Stimulated activated CD4-positive, alpha-beta T cell treated with anti-CD3 and anti-CD28 coated beads, Interleukin-12 subunit alpha, Interleukin-12 subunit beta, amount 100 ng/mL, for 24 hours (primary cell): Measurements from ENCODE around the gene EBLN1.

Experiments used
- DNase-seq, 2 experiments: peaks; one replicate each; pipeline ENCODE4 v3.0.0-alpha.2; 2020; ENCODE audit warnings: low read depth in 2 of 2

The EBLN1 gene

DNA sequence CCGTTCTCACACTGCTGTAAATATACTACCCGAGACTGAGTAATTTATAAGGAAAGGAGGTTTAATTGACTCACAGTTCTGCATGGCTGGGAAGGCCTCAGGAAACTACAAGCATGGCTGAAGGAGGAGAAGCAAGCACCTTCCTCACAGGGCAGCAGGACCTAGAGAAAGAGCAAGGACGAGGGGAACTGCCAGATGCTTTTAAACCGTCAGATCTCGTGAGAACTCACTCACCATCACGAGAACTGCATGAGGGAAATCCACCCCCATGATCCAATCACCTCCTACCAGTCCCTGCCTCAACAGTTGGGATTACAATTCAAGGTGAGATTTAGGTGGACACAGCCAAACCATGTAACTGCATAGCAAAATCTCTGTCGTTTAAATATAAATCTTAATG is at the start of gene EBLN1:
Gene EBLN1 (minus strand): TSS at position 174 of the 400 bp plus-strand sequence. CDS start 8,032 bp downstream, outside the sequence.
- DNase-seq = no peak

DNA sequence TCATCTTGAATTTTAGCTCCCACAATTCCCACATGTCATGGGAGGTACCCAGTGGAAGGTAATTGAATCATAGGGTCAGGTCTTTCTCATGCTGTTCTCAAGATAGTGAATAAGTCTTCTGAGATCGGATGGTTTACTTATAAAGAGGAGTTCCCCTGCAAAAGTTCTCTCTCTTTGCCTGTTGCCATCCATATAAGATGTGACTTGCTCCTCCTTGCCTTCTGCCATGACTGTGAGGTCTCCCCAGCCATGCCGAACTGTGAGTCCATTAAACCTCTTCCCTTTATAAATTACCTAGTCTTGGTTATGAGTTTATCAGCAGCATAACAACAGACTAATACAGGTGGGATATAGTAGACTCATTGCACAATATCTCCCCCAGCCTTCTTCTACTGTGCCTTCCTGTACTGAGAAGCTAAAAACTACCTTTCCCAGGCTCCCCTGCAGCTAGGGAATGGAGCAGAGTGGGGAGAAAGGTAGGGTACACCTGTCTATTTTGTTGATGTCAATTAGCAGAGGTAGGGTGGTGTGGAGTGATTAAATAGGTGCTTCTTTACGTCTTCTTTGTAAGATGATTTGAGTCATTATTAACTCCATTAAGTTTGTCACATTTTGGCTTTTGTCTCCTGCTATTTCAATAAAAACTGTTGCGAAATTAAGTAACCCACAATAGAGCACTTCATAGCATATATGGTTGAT is 48.2 kb upstream of the EBLN1 start:
- DNase-seq = no peak

- no peak for DNase-seq
Observed at GRCh38 chr10:22263106-22263505, 45.3 kb upstream of the EBLN1 start.

DNA sequence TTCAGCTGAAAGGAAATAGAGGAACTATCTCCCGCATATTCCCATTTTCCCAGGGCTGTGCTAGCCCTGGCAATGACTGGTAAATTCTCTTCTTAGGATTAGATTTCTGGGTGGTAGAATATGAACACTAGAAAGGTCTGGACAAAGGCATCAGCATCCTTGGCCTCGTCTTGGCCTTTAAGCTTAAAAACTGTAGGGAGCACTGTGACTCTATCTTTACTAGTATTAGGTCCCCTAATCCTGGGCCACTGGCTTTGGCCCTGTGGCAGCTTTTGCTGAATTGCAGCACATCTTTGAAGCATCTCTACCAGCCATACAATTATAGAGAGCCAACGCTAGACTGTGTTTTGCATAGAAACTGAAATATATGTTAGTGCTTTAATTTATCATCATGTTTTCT is 41.5 kb upstream of the EBLN1 start:
- DNase-seq = no peak

DNA sequence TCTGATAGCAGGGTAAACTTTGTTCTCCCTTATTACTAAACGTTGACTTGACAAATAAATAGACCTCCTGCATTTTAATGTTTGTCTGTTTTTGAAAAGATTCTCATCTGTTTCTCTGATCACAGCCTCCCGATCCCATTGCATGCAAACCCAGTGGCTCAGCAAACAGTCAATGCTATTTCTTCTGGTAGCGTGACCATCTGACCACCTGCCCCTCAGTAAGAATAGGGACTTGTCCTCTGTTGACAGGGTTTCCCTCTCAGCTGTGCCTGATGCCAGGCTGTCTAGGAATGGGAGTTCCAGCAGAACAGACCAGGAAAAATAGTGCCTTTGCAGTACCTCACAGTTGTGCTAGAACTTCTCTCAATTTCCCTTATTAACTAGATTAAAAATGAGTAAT is 40.7 kb upstream of the EBLN1 start:
- DNase-seq = no peak

DNA sequence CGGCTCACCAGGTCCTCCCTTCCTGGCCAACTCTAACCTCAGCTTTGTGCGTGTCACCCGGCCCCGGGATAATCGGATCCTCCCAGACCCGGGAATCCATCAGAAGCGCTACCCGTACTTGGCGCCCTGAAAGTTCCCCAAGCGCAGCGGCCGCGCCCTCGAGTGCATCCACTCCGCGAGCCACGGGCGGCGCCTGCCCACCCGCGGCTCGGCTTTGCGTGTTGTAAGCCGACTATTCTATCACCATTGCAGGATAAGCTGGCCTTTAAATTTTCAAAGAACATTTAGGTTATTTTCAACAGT is 35.7 kb upstream of the EBLN1 start:
- DNase-seq = peak; percentile 19 to 22

DNA sequence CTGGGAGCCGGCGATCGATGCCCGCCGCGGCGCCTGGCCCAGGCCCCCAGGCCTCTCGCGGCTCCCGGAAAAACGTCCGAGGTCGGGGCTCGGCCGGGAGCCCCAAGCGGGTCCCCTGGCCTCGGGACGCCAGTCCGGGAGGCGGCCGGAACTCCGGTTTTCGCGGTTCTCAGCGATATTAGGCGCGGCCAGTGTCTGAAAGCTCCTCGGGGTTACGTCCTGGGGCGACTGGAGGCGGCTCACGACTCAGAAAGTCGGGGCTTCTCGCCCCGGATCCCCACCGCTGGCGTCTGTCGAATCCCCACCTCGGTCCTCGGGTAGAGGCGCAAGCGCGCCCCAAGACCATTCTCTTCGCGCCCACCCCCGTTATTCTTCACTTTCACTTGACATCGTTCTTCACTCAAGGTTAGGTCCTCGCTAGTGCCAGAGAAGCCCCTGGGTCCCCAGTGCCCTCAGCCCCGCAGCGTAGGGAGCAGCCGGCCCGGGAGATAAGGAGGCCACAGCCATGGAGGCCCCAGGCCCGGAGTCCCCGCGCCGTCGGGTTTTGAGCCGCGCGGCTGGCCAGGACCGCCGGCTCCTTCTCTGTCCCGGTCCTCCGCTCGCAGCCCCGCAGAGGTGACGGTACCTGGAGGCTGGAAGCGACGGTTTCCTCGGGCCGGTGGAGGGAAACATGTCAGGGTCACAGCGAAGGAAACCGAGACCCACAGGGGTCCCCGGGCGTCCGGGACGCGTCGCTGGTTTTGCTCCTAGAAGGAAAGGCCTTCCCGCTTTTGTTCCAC is 35.2 kb upstream of the EBLN1 start:
- DNase-seq = peak; percentile 19 to 26

GRCh38 chr10:22252224-22252800 is 34.5 kb upstream of the EBLN1 start:
- DNase-seq = peak; percentile 57 to 58

DNA sequence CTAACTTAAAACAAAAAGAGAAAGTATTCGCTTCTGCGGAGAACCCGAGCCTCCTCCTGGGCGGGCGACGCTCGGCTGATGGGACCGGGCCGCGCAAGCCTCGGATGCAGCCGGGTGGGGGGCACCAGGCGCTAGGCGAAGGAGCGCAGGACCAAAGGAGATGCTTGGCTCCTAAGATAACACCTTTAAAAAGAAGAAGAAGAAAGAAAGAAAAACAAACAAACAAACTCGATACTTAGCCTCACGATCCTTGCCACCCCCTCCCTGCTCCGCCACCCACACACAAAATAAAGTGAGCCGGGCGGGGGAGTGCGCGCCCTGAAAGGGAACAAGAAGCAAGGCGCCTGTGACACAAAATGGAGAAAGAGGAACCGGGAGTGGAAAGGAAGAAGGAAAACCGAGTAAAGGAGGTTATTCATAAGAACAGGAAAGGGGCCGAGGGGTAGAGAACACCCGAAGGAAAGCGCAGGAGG is 34.0 kb upstream of the EBLN1 start:
- peak; percentile 45 to 52 for DNase-seq

DNA sequence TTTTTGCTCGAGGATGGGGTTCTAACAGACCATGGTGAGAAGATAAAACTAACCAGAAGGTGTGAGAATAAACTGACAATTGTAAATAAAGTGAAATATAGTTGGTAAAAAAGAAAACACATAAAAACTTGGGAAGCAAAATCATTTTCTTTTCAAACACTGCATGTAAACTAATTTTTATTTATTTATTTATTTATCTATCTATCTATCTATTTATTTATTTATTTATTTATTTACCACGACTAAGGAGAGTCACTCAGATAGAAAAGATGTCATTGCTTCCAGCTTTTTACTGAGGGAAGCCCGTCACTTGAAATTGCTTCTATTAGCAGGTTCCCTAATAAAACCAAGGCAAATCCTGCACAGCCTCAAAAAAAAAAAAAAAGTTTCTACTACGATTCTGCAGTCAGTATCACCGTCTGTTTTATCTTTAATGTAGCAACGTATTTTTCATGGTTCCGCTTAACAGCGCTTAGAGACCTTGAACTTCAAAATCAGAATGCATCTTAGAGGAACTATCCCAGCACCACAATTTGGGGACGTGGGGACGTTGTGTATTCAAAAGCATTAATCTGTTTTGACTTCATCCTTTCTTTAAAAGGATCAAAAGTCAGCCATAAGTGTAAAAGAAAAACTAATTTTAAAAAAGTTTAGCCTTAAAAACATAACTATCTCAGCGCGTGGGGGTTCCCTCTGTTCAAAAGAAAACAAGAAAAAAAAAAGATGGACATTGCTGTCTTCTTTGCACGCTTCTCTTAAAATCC is 33.3 kb upstream of the EBLN1 start:
- no peak for DNase-seq

DNA sequence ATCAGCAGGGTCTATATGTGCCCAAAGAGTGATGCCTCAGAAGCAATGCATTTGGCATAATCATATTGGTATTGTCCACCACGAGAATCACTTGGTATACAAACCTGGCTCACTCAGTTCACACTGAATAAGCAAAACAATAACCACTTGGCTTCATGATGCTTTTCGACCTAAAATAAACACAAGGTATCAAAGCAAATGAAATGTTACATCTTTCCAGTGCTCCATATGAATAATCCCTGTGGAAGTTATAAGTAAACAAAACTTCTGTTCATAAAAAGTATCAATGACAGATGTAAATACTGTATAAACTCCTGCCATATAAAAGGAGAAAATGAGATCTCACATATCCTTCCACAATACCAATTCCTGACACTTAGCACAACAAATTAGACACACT is 29.8 kb upstream of the EBLN1 start:
- DNase-seq = no peak

GRCh38 chr10:22246680-22247391 is 29.0 kb upstream of the EBLN1 start:
- peak in 1 of 2 experiments; percentile 29 for DNase-seq

DNA sequence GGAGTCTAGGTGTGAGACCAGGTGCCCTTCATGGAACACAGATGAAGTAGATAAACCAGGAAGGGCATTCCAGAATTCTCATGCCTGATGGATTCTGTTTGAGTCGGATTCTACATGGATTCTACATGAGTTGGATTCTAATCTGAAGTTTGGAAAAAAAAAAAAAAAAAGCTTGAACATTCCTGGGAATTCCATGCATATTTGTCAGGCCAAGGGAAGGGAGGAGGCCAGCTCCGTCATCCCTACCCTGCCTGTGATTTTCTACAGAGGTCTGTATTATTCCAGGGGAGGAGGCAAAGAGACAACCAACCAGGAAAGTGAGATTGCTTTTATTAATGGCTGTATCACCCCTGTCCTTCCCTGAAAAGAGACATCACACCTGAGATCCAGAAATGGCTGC is 27.8 kb upstream of the EBLN1 start:
- no peak for DNase-seq

DNA sequence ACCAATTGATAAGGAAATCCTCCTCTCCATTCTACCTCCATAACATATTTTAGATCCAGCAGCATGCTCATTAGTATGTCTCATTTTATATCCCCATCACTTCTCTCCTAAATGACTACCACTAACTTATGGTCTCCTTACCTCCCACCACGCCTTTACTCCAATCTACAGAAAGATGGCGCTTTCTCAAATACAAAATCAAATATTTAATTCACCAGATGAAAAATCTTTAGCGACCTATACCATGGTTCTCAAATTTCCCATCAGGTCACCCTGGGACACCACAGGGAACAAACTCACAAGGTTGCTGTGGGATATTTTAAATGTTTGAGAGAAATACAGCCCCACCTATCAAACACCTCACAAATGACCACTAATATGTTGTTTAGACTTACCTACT is 27.0 kb upstream of the EBLN1 start:
- DNase-seq = no peak

DNA sequence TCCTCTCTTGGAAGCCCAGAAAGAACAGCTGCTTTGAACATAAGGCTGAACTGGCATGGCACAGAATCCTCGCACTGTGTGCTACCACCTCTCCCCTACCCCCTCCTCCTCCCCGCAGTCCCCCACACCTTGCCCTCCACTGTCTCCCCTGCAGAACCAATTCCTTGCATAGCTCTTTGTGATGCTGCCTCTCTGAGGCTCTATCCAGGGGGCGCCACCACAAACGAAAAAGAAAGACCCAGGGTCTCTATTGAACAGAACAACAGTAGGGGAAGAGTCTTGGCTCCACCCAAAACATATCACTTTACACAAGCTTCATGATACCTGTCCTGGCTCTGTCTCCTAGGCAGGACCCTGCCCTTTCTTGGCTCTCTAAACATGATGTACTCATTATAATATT is 26.2 kb upstream of the EBLN1 start:
- DNase-seq = no peak

- no peak for DNase-seq
Observed at GRCh38 chr10:22243321-22243720, 25.5 kb upstream of the EBLN1 start.

- DNase-seq = no peak
Observed at GRCh38 chr10:22231260-22231659, 13.4 kb upstream of the EBLN1 start.

DNA sequence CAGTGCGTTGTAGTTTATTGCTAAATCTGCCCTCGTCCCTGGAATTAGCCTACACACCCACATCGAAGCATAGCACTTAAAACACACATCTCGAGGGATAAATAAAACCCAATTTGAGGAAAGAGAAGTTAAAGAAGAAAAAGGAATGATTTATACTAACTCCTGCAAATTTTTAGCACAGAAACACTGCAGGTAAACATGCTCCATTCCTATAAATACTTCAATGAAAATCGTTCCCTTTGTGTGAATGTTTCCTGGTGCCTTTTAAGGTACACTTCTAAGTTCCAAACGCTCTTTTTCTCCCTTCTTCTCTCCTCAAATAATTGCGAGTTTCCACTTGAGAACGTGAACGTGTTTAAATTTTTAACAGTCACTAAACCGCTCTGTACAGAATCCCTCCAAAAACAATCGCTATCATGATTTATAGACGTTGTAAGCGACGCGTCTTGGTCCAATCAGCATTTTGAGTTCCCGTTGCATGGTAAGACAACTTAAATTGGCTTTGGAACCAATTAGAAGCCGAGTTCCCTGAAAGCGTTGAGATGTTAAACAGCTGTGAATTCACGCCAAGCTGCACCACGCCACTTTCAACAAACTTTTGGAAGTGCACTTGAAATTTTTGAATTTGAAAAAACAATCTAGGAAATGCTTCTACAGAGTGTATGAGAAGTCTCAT is 12.5 kb upstream of the EBLN1 start:
- DNase-seq = no peak

DNA sequence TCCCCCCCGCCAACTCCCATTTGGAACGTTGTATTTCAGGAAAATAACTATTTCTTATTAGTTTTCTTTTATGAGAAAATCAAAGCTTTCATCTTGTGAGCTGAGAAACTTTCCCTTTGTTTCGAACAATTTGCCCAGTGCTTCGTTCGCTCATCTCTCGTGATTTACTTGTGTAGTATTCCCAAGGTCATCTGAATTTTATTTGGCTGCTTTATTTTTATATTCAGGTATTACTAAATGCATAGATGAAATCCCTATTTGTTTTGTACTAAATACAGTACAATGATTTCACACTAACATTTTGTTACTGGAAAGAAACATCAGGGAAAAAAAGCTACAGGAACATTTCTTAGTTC is 12.0 kb upstream of the EBLN1 start:
- DNase-seq = no peak

DNA sequence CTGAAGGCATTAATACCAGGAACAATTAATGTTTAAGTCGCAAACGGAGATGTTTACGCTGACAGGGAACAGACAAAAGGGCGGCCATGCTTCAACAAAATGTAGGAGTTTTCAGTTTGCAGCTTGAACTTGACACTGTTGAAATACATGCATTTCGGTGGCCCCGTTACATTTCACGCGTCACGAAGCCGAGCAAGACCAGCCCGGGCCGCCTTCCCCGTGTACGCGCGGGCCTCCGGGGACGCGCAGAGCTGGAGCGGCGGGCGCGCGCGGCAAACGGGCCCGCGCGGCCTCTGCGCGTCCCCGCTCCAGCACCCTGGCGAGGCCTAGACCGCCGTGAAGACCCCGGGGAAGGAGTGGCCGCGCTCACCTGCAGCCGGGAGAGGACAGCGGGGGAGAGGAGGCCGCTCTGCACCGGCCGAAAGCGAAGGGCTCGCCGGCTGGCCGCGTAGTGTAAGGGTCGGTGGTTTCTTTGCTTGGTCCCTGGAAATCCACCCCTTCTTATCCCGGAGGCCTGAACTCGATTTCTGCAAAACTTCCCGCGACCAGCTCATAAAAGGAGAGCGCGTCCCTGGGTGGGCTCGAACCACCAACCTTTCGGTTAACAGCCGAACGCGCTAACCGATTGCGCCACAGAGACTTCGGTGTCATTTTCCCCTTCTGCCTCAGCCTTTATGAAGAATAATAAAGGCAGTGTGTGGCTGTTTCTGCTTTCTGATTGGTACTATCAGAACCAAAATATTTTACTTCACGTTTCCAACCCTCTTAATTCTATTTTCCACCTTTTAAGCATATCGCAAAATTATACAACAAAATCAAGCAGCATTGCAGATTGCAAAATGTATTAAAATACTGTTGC is 11.4 kb upstream of the EBLN1 start:
- DNase-seq = peak; percentile 77 to 84
